ENCODE data around the gene TMEM87A. TPM values are rescaled to one million over a fixed set of nuclear protein-coding genes. Genes with fewer than 3 reads are reported as not detected.
A peak's percentile ranks its signal among the peaks of the same experiment; 100 is the strongest.

TMEM87A gene
- total RNA-seq, 4 donors from 2014 or later, result 52.6 to 102 (median 82.5) TPM

DNA sequence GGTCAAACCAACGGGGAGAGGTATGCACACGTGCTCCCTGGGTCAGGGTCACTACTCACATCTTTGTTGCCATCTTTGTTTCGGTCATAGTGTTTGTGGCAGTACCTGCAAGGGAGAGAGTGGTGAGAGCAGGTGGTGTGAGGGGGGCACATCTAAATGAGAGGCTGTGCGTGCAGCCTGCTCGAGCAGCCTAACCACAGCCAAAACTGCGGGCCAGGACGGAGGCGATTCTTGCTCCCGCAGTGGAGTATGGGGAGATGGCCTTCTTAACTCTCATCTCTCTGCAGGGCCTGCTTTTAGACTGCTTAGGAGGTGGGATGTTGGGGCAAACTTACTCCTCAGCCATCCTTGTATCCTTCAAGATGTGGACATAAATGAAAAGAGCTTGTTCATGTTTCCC lies 109.9 kb downstream of the TMEM87A start:
- Histone ChIP-seq H3K4me1 (peaks cover 0 to 28% (median 4%) of the 10 kb centered on the region in 3 donors), H3K4me3 (no peak overlapping the region), H3K27ac (peak overlapping the region in 1 of 4 donors; percentile 57), H3K27me3 (no peaks in the 10 kb centered on the region), H3K36me3 (peaks cover 41 to 97% (median 65%) of the 10 kb centered on the region in 3 donors), H3K9me3 (no peaks in the 10 kb centered on the region)
- no peak for TF ChIP-seq POLR2A (IDR thresholded peaks at IDR 0.05)
- TF ChIP-seq, protein P1, sequence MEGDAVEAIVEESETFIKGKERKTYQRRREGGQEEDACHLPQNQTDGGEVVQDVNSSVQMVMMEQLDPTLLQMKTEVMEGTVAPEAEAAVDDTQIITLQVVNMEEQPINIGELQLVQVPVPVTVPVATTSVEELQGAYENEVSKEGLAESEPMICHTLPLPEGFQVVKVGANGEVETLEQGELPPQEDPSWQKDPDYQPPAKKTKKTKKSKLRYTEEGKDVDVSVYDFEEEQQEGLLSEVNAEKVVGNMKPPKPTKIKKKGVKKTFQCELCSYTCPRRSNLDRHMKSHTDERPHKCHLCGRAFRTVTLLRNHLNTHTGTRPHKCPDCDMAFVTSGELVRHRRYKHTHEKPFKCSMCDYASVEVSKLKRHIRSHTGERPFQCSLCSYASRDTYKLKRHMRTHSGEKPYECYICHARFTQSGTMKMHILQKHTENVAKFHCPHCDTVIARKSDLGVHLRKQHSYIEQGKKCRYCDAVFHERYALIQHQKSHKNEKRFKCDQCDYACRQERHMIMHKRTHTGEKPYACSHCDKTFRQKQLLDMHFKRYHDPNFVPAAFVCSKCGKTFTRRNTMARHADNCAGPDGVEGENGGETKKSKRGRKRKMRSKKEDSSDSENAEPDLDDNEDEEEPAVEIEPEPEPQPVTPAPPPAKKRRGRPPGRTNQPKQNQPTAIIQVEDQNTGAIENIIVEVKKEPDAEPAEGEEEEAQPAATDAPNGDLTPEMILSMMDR (IDR thresholded peaks at IDR 0.05), result no peak
- intact Hi-C loops (cut with DNase I), result no loop called here
- no peak for DNase-seq
- 84 to 94% methylated on average over 4 to 6 of the region's 9 CpGs for WGBS, 2 donors

Small RNA genes within 50 kb of the gene (small RNA-seq; reads per million reads assigned to genes)
- gene MIR627, result 0.09 to 0.50 (median 0.35) reads per million in 4 donors

Other genes starting within 250 kb of the TMEM87A start
- gene PLA2G4D, start 178.9 kb downstream of the TMEM87A start, total RNA-seq, result 1 to 10 TPM in 1 of 4 donors, under 1 TPM in 3; 0.19 to 5.9 (median 0.23) TPM
- 10 to 100 TPM in 3 of 4 donors, 1 to 10 TPM in 1; 7.4 to 28.2 (median 21.2) TPM for gene PLA2G4F, start 116.8 kb downstream of the TMEM87A start, total RNA-seq
- 10 to 100 TPM; 24.4 to 57.2 (median 31.9) TPM for gene VPS39, start 65.1 kb downstream of the TMEM87A start, total RNA-seq
- 10 to 100 TPM; 15.0 to 29.1 (median 21.9) TPM for gene GANC, start 232 bp downstream of the TMEM87A start, total RNA-seq
- 1 to 10 TPM in 3 of 4 donors, under 1 TPM in 1; 0.82 to 8.8 (median 5.8) TPM for gene CAPN3, start 86.1 kb upstream of the TMEM87A start, total RNA-seq
- gene ZNF106, start 217.7 kb upstream of the TMEM87A start, total RNA-seq, result 10 to 100 TPM; 16.0 to 65.0 (median 33.8) TPM
- 10 to 100 TPM; 30.9 to 59.3 (median 40.1) TPM for gene SNAP23, start 222.2 kb upstream of the TMEM87A start, total RNA-seq

All from esophagus squamous epithelium (tissue), 5 donors.